ENCODE measurements around the gene KHDC4.

DNA sequence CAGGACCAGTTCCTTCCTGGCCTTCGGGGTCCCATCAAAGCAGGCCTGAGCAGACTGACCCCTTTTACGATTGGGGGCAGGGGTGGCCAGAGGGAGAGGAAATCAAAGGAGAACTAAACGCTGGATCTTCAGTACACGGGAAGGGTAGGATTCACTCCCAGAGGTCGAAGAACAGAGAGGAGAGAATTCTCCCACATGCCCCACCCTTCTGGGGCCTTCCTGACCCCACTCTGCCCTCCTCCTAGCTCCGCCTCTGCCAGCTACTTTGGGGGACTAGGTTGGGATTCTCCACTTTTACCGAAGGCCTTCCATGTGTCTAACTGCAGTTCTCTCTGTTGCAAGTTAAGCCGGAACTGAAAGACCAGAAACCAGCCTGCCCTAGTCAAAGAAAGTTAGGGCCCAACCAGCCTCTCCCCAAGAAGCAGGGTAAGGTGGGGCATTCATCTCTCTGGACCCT lies 44.8 kb upstream of the KHDC4 start:
- TF ChIP-seq, protein P1, sequence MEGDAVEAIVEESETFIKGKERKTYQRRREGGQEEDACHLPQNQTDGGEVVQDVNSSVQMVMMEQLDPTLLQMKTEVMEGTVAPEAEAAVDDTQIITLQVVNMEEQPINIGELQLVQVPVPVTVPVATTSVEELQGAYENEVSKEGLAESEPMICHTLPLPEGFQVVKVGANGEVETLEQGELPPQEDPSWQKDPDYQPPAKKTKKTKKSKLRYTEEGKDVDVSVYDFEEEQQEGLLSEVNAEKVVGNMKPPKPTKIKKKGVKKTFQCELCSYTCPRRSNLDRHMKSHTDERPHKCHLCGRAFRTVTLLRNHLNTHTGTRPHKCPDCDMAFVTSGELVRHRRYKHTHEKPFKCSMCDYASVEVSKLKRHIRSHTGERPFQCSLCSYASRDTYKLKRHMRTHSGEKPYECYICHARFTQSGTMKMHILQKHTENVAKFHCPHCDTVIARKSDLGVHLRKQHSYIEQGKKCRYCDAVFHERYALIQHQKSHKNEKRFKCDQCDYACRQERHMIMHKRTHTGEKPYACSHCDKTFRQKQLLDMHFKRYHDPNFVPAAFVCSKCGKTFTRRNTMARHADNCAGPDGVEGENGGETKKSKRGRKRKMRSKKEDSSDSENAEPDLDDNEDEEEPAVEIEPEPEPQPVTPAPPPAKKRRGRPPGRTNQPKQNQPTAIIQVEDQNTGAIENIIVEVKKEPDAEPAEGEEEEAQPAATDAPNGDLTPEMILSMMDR (IDR thresholded peaks at IDR 0.05; ENCODE audit: low read depth, low read length, missing input control): no peak
- TF ChIP-seq, protein P2, sequence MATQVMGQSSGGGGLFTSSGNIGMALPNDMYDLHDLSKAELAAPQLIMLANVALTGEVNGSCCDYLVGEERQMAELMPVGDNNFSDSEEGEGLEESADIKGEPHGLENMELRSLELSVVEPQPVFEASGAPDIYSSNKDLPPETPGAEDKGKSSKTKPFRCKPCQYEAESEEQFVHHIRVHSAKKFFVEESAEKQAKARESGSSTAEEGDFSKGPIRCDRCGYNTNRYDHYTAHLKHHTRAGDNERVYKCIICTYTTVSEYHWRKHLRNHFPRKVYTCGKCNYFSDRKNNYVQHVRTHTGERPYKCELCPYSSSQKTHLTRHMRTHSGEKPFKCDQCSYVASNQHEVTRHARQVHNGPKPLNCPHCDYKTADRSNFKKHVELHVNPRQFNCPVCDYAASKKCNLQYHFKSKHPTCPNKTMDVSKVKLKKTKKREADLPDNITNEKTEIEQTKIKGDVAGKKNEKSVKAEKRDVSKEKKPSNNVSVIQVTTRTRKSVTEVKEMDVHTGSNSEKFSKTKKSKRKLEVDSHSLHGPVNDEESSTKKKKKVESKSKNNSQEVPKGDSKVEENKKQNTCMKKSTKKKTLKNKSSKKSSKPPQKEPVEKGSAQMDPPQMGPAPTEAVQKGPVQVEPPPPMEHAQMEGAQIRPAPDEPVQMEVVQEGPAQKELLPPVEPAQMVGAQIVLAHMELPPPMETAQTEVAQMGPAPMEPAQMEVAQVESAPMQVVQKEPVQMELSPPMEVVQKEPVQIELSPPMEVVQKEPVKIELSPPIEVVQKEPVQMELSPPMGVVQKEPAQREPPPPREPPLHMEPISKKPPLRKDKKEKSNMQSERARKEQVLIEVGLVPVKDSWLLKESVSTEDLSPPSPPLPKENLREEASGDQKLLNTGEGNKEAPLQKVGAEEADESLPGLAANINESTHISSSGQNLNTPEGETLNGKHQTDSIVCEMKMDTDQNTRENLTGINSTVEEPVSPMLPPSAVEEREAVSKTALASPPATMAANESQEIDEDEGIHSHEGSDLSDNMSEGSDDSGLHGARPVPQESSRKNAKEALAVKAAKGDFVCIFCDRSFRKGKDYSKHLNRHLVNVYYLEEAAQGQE (IDR thresholded peaks at IDR 0.05): no peak
- TF ChIP-seq MAX (IDR thresholded peaks at IDR 0.05) (no peak), SP1 (IDR thresholded peaks at IDR 0.05) (no peak), RXRA (IDR thresholded peaks at IDR 0.05) (no peak), HNF4G (IDR thresholded peaks at IDR 0.05) (no peak), RAD21 (IDR thresholded peaks at IDR 0.05) (no peak), GABPA (IDR thresholded peaks at IDR 0.05 in 1 of 2, conservative IDR thresholded peaks at IDR 0.05 in 1 of 2) (no peak)
